Measurements from ENCODE around the gene JOSD1. TPM values are rescaled to one million over a fixed set of nuclear protein-coding genes. Genes with fewer than 3 reads are reported as not detected.

JOSD1 gene
- total and polyA plus RNA-seq, 9 of the 15 experiments (the other 6 are each of a cell fraction or from before 2014, with no cell fraction given): 8.9 to 39.1 (median 30.4) TPM

- TF ChIP-seq MLX (CRISPR knock-in tag; conservative IDR thresholded peaks at IDR 0.05): no peak
- TF ChIP-seq ZKSCAN8 (CRISPR knock-in tag; IDR thresholded peaks at IDR 0.05): no peak
- no peak for TF ChIP-seq ZNF318 (IDR thresholded peaks at IDR 0.05; ENCODE audit: borderline replicate concordance in 1 of 2, low read depth in 1 of 2)
- no peak for TF ChIP-seq NELFE (IDR thresholded peaks at IDR 0.05; ENCODE audit: insufficient read depth, insufficient read length)
- no peak for TF ChIP-seq ETV5 (CRISPR knock-in tag; IDR thresholded peaks at IDR 0.05; ENCODE audit: low read depth)
- TF ChIP-seq UBTF (IDR thresholded peaks at IDR 0.05; ENCODE audit: borderline replicate concordance in 1 of 2, low read depth in 2 of 2, low read length in 2 of 2): no peak
Observed at GRCh38 chr22:38745676-38746460, 45.1 kb upstream of the JOSD1 start (continued).

Measured in K562 (cell line).